KG1 (cell line): ENCODE data around the gene STRA6.
"Not testable (repeated sequence)": the region's sequence is repeated elsewhere in the genome, so short reads cannot be mapped to it uniquely, and the experiment has no call there.

ENCODE experiments used
- DNase-seq: peaks from one replicate; lab custom pipeline; 2025; lab: John Stamatoyannopoulos, UW

Gene STRA6

GRCh38 chr15:74160390-74160789 lies 42.2 kb downstream of the STRA6 start:
- DNase-seq, result not testable (repeated sequence)

DNA sequence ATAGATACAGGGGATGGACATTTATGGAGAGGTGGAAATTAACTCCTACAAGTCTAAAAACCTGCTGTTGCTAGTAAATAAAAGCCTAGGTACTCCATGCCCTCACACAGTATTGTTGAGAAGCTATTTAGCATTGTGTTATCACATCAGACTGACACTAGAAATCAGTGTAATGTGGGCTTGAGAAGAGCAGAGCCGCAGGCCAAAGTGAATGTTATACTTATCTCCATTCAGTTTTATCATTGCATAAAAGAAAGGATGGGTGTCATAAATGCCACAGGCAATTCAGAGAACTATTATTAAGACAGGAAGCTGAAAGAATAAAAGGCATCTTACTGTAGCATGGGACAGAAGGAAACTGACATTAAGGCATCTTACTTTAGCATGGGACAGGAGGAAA lies 42.8 kb downstream of the STRA6 start:
- DNase-seq, result no peak

DNA sequence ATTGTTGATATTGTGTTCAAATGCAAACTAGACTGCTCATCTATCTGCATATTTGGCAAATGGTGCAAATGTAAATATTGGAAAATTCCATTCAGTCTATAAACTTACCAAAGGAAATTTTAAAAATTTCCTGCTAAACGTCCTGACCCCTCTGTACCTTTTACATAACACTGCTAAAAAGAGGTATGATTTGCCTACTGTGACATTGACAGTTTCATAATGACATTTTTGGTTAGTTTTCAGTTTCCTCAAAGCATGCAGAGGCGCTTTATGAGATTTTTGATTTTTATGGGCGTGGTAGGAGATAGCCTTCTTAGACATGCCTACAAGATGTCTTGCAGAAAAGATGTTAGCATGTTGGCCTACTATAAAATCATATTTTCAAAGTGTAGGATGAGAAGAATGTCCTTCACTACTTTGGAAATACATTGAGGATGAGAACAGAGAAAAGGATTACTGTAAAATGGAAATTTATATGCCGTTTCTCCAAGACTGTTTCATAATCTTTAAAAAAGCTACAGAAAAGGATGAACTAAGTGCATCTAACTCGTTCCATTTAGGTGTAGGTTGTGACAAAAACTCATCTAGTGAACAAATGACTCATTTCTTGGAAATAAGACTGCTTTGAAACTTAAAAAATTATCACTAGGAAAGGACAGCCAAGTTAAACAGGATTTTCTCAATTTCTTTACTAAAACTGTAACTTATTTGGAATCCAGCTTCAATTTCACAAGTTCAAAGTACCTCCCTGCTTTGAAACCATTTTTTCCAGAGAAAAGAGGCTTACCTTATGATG lies 43.5 kb downstream of the STRA6 start:
- DNase-seq, result no peak

DNA sequence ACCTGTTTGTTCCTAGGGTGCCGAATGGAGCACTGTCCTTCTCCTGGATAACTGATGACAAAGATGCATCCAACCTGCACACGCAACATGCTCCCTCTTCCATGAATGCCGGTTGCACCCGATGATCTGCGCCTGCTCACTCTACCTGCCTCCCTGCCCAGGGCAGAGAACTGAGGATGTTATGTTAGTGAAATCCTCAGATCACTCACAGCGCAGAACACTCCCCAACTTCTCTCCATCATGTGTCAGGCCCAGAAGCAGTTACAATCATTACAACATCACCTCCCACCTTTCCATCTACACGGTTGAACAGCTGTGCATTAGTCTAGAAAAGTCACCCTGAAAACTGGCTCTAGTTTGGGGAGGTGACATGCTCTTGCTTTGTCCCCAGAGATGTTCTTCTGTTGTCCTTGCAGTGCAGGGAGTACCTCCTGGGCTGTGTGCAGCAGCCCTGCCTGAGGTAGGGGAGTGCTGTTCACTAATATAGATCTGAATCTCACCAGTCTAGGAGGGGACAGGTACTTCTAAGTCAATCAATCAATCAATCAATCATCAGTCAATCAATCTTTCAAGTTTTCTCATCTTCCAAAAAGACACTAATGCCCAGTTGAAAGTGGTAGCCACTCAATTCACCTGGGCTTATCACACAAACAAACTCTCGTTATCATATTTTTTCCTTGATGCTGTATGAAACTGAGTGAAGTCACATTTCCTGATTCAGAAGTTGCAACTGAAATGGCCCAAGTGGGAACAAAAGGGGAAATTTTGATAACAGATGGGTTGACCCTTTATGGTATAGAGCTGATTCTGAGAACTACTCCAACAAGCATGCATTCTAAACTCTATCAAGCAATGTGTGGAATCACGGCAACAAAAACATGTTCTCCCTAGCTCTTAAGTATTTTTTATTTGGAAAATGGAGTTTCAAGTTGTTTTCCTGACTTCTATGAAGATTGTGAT lies 44.4 kb downstream of the STRA6 start:
- DNase-seq, result no peak

- no peak for DNase-seq
Measured at GRCh38 chr15:74156678-74157411, 45.7 kb downstream of the STRA6 start.

- DNase-seq, result no peak
Measured at GRCh38 chr15:74155766-74156417, 46.7 kb downstream of the STRA6 start.

DNA sequence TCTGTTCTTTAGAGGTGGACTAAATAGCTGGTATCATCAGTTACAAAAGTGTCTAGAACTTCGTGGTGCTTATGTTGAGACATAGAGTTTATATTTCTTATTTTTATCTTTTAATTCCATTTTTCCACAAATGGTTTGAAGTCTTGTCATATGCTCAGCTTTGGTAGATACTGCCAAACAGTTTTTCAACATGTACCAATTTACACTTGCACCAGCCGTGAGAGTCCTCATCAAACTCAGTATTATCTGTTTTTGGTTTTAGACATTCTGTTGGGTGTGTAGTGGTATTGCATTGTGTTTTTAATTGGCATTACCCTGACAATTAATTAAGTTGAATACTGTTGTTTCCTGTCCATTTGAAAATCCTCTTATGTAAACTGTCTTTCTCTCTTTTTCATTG lies 55.5 kb downstream of the STRA6 start:
- DNase-seq, result no peak

DNA sequence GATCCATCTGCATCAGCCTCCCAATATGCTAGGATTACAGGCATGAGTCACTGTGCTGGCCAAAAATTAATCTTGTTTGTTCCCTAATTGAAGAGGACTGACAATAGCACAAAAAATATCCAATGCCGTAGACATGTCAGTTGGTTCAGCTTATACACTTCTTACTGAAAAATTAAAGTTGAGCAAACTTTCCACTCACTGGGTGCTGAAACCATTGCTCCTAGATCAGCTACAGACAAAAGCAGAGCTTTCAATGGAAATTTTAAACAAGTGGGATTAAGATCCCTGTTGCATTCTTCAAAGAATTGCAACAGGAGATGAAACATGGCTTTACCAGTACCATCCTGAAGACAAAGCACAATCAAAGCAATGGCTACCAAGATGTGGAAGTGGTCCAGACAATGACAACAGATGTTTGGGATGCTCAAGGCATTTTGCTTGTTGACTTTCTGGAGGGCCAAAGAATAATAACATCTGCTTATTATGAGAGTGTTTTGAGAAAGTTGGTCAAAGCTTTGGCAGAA lies 56.2 kb downstream of the STRA6 start:
- DNase-seq, result no peak

GRCh38 chr15:74144153-74144775 lies 58.3 kb downstream of the STRA6 start:
- DNase-seq, result no peak

- no peak for DNase-seq
Measured at GRCh38 chr15:74141591-74141990, 61.0 kb downstream of the STRA6 start.

DNA sequence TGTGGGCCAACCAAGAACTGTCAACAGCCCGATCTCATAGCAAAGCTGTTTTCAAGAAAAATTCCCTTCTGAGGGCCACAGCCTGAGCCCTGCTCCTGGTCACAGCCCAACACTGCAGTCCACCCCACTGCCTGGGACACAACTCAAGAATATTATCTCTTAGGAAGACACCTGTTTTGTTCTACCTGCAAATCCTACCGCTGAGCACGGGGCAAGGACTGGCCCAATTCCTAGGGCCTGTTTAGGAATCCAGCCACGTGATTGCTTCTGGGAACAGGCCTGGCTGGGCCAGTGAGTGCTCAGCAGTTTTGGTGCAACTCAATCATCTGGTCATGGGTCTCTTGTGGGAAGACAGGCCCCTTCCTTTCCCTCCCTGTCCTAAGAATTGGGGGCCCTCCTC lies 63.9 kb downstream of the STRA6 start:
- no peak for DNase-seq

GRCh38 chr15:74137537-74137894 lies 65.1 kb downstream of the STRA6 start:
- DNase-seq, result no peak

GRCh38 chr15:74136814-74137536 lies 65.6 kb downstream of the STRA6 start:
- DNase-seq, result no peak

- no peak for DNase-seq
Measured at GRCh38 chr15:74136540-74136813, 66.1 kb downstream of the STRA6 start.

- no peak for DNase-seq
Measured at GRCh38 chr15:74135041-74135565, 67.5 kb downstream of the STRA6 start.

- no peak for DNase-seq
Measured at GRCh38 chr15:74134387-74135027, 68.1 kb downstream of the STRA6 start.

- no peak for DNase-seq
Measured at GRCh38 chr15:74133694-74134386, 68.7 kb downstream of the STRA6 start.

DNA sequence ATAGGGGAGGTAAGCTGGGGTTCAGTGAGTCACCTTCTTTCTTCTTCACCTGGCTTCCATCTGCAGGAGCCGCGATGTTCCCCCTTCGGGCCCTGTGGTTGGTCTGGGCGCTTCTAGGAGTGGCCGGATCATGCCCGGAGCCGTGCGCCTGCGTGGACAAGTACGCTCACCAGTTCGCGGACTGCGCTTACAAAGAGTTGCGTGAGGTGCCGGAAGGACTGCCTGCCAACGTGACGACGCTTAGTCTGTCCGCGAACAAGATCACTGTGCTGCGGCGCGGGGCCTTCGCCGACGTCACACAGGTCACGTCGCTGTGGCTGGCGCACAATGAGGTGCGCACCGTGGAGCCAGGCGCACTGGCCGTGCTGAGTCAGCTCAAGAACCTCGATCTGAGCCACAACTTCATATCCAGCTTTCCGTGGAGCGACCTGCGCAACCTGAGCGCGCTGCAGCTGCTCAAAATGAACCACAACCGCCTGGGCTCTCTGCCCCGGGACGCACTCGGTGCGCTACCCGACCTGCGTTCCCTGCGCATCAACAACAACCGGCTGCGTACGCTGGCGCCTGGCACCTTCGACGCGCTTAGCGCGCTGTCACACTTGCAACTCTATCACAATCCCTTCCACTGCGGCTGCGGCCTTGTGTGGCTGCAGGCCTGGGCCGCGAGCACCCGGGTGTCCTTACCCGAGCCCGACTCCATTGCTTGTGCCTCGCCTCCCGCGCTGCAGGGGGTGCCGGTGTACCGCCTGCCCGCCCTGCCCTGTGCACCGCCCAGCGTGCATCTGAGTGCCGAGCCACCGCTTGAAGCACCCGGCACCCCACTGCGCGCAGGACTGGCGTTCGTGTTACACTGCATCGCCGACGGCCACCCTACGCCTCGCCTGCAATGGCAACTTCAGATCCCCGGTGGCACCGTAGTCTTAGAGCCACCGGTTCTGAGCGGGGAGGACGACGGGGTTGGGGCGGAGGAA lies 69.6 kb downstream of the STRA6 start:
- no peak for DNase-seq
